Effector memory CD8-positive, alpha-beta T cell (primary cell): ENCODE results near the gene KRT6C.
"Not testable (repeated sequence)": the region's sequence is repeated elsewhere in the genome, so short reads cannot be mapped to it uniquely, and the experiment has no call there.

Experiments used
- ATAC-seq: fragments of 150-1000 bp; cut with Tn5 transposase; replicated peaks from 2 replicates; pipeline ENCODE4 v1.10.0; 2021; ENCODE audit warnings: mild to moderate bottlenecking, moderate library complexity
- DNase-seq, 3 experiments: peaks; one replicate each; pipeline ENCODE4 v3.0.0; 2021
- H3K27ac Mint-ChIP-seq, 2 donors: one replicate each; pipeline ENCODE4 v1.8.0; 2022; ENCODE audit warnings: mild to moderate bottlenecking in 2 of 2, mixed read lengths in 2 of 2, moderate library complexity in 2 of 2
- H3K27me3 Mint-ChIP-seq, 2 donors: one replicate each; pipeline ENCODE4 v1.8.0; 2022; ENCODE audit warnings: mixed read lengths in 2 of 2
- H3K36me3 Mint-ChIP-seq: one replicate; pipeline ENCODE4 v1.8.0; 2022; ENCODE audit warnings: mild to moderate bottlenecking, moderate library complexity, mixed read lengths; ENCODE audit not compliant: insufficient read depth
- H3K4me1 Mint-ChIP-seq, 2 donors: one replicate each; pipeline ENCODE4 v1.8.0; 2022; ENCODE audit warnings: low read depth in 2 of 2, mixed read lengths in 2 of 2
- H3K4me3 Mint-ChIP-seq, 2 donors: one replicate each; pipeline ENCODE4 v1.8.0; 2022; ENCODE audit warnings: mild to moderate bottlenecking in 2 of 2, mixed read lengths in 2 of 2, moderate library complexity in 2 of 2
- H3K9me3 Mint-ChIP-seq, 2 donors: one replicate each; pipeline ENCODE4 v1.8.0; 2022; ENCODE audit warnings: mixed read lengths in 2 of 2

The KRT6C gene

DNA sequence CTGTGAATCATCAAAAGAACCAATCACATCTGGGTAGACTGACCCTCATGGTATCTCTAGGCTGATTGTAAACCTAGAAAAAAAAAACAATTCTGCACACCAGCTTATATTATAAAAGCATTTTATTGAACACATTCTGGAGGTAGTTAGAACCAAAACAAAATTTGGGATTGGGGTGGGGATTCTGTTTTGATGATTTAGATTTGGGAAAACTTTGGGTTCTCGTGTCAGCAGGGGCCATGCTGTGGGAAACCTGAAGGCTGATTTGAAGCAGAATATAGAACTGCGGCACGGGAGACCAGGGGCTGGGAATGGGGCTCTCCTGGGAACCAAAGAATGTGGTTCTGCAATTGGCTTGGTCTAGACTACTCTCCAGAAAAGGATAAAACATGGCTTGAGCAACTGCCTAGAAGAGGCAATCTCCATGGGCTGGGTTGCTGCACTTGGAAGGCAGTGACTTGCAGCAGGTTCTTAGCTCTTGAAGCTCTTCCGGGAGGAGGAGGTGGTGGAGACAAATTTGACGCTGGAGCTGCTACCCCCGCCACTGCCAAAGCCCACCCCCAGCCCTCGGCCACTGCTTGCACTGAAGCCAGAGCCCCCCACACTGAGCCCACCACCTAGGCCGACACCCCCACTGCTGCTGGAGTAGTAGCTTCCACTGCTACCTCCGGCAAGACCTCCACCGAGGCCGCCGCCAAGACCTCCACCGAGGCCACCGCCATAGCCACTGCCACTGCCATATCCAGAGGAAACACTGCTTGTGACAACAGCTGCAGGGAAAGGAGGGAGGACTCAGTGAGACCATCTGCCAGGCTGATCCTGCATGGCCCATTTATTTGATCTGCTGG is 41.1 kb upstream of the KRT6C start:
- H3K36me3 Mint-ChIP-seq = no peaks in the 10 kb centered on the region
- H3K4me1 Mint-ChIP-seq = no peaks in the 10 kb centered on the region
- no peaks in the 10 kb centered on the region for H3K9me3 Mint-ChIP-seq
- ATAC-seq (no peak), DNase-seq (no peak)
- H3K27me3 Mint-ChIP-seq = peaks cover 0 to 51% of the 10 kb centered on the region in 2 donors
- H3K27ac Mint-ChIP-seq = no peak overlapping the region
- no peak overlapping the region for H3K4me3 Mint-ChIP-seq

DNA sequence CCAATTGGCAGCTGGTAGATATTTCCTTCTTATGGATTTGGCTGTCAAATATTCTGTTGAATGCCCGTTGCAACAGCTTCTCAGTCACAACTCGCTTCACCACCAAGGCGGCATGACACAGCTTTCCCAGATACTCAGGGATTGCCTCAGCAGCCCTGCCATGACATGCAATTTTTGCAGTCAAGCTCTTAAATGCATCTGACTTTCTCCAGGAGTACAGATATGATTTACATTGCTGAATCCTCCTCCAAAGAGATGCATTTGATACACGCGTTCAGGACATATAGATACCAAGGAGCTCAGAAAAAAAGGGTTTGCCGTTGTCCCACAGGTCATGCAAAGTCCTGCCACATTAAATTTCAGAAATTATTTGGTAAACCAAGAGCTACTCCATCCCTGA is 40.1 kb upstream of the KRT6C start:
- Mint-ChIP-seq H3K27me3 (peaks cover 0 to 55% of the 10 kb centered on the region in 2 donors), H3K27ac (no peak overlapping the region), H3K9me3 (no peaks in the 10 kb centered on the region), H3K4me1 (no peaks in the 10 kb centered on the region), H3K36me3 (no peaks in the 10 kb centered on the region), H3K4me3 (no peak overlapping the region)
- ATAC-seq (no peak), DNase-seq (no peak)

DNA sequence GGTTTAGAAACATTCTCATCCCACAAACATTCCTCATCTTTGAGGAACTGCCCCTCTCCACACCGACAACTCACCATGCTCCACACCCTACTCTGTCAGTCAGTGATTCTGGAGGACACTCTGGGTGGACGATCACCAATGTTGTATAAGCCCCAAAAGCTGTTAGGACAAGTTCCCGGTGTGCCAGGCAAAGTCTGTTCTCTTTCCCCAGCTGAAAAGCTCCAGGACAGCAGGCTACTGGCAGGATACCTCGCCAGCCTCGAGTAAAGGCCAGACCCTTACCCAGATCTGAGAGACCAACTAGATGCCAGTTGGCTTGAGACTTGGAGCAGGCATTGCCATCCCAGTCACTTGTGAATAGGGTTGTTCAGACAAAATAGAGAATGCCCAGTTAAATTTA is 34.6 kb upstream of the KRT6C start:
- DNase-seq (no peak), ATAC-seq (no peak)
- Mint-ChIP-seq H3K9me3 (no peaks in the 10 kb centered on the region), H3K27ac (peak overlapping the region in 1 of 2 donors; percentile 48), H3K36me3 (no peaks in the 10 kb centered on the region), H3K4me3 (no peak overlapping the region), H3K4me1 (peaks cover 3 to 8% of the 10 kb centered on the region in 2 donors), H3K27me3 (peaks cover 19 to 60% of the 10 kb centered on the region in 2 donors)

DNA sequence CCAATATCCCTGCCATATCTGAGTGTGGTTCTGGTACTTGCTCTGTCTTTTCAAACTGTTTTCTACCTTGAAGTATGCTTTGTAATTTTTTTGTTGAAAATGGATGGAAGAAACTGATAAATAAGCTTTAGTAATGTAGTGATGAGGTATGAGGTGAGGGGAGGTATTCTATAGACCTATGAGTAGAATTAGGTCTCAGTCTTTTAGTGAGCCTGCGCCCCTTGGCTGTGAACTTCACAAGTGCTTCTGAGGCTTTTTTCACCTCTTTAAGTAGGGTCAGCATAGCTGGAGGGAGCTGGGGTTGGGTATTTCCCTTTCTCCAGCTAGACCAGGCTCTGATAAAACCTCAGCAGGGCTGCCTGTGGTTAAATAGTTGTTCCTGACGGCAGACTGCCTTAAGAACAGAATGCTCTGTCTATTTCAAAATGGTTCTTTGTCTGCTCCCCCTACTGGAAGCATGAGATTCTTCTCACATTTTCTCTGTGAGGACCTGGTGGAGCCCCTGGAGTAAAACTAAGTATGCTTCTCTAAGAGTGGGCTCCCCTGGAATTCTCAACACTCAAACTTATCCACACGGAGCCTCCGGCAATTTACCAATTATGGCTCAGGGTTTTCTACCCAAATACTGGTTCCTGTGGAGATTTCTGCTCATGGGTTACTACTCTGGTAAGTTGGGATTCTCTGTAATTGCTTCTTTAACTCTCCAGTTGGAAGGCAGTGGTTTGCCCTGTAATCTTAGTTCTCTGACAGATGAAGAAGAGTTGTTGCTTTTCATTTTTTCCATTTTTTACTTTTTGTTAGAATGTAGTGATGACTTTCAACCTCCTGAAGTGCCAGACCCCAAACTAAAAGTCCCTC is 33.5 kb upstream of the KRT6C start:
- Mint-ChIP-seq H3K4me3 (no peak overlapping the region), H3K27me3 (peaks cover 19 to 53% of the 10 kb centered on the region in 2 donors), H3K27ac (no peak overlapping the region), H3K9me3 (no peaks in the 10 kb centered on the region), H3K36me3 (no peaks in the 10 kb centered on the region), H3K4me1 (peaks cover 3 to 8% of the 10 kb centered on the region in 2 donors)
- ATAC-seq (peak; percentile 69), DNase-seq (peak in 1 of 3 experiments; percentile 12)

DNA sequence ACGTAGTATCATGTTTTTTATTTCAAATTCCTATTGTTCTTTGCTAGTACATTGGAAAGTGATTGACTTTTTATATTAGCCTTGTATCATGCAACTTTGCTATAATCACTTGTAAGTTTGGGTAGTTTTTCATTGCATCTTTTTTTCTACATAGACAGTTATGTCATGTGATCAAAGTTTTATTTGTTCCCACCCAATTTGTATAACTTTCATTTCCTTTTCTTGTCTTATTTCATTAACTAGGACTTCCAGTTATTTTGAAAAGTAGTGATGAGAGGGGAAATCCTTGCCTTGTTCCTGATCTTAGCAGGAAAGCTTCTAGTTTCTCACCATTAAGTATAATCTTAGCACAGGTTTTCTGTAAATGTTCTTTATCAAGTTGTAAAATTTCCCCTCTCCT is 29.3 kb upstream of the KRT6C start:
- peaks cover 21 to 41% of the 10 kb centered on the region in 2 donors for H3K27me3 Mint-ChIP-seq

DNA sequence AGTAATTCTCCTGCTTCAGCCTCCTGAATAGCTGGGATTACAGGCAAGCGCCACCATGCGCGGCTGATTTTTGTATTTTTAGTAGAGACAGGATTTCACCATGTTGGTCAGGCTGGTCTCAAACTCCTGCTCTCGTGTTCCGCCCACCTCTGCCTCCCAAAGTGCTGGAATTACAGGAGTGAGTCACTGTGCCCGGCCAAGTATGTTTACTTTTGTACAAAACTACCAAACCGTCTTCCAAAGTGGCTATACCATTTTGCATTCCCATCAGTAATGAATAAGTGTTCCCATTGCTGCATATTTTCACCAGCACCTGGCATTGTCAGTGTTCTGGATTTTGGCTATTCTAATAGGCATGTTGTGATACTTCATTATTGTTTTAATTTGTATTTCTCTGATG is 27.9 kb upstream of the KRT6C start:
- no peak overlapping the region for H3K4me3 Mint-ChIP-seq
- H3K27ac Mint-ChIP-seq = no peak overlapping the region
- no peaks in the 10 kb centered on the region for H3K4me1 Mint-ChIP-seq
- peaks cover 14 to 41% of the 10 kb centered on the region in 2 donors for H3K27me3 Mint-ChIP-seq
- DNase-seq = no peak
- no peaks in the 10 kb centered on the region for H3K36me3 Mint-ChIP-seq
- no peaks in the 10 kb centered on the region for H3K9me3 Mint-ChIP-seq
- no peak for ATAC-seq

More for the DNA sequence above, 29.3 kb upstream of the KRT6C start:
- Mint-ChIP-seq H3K36me3 (no peaks in the 10 kb centered on the region), H3K4me3 (no peak overlapping the region), H3K27ac (no peak overlapping the region), H3K9me3 (no peaks in the 10 kb centered on the region), H3K4me1 (peaks cover 3 to 8% of the 10 kb centered on the region in 2 donors)
- ATAC-seq = no peak
- DNase-seq = no peak

DNA sequence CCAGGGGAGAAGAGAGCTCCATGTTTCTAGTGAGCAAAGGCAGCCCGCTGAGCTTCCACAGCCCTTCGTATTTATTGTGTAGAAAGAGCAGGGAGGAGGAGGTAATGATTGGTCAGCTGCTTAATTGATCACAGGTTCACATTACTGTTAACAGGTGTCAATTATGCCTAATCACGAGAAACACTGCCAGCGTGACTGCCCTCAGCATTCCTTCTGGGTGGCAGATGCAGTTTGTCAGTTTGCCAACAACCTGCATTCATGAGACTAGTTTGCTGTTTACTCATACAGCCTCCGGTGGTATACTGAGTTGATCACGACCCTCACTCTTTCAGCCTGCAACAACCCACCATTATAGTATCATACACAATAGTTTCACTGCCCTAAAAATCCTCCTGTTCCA is 27.0 kb upstream of the KRT6C start:
- ATAC-seq, H3K27ac Mint-ChIP-seq, H3K4me1 Mint-ChIP-seq, H3K9me3 Mint-ChIP-seq, H3K36me3 Mint-ChIP-seq, DNase-seq, H3K4me3 Mint-ChIP-seq: not testable (repeated sequence)
- H3K27me3 Mint-ChIP-seq = peaks cover 12 to 41% of the 10 kb centered on the region in 2 donors

DNA sequence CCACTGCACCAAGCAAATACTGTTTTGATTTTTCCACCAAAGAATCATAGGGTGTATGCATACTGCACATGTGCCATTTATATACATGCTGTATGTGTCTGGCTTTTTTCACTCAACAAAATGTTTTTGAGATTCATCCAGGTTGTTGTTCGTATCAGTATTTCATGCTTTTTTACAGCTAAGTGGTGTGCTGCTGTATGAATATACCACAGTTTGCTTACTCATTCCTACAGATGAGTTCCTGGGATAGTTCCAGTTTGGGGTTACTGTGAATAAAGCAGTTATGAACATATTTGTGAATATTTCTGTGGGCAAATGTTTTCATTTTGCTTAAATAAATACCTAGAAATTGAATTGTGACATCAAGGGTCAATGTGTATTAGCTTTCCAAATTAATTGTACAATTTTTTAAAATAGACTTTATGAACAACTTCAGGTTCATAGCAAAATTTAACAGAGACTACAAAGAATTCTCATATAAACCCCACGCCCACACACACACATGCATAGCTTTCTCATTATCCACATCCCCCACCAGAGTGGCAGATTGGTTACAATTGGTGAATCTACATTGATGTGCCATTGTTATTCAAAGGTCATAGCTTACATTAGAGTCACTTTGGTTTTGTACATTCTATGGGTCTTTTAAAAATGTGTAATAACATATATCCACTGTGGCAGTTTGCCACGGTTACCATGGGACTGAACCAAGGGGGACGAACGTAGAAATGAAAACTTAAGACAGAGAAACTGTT is 26.4 kb upstream of the KRT6C start:
- no peaks in the 10 kb centered on the region for H3K36me3 Mint-ChIP-seq
- H3K9me3 Mint-ChIP-seq = no peaks in the 10 kb centered on the region
- peaks cover 12 to 46% of the 10 kb centered on the region in 2 donors for H3K27me3 Mint-ChIP-seq
- no peak for ATAC-seq
- no peak overlapping the region for H3K4me3 Mint-ChIP-seq
- peaks cover 4 to 5% of the 10 kb centered on the region in 2 donors for H3K4me1 Mint-ChIP-seq
- H3K27ac Mint-ChIP-seq = no peak overlapping the region
- no peak for DNase-seq

DNA sequence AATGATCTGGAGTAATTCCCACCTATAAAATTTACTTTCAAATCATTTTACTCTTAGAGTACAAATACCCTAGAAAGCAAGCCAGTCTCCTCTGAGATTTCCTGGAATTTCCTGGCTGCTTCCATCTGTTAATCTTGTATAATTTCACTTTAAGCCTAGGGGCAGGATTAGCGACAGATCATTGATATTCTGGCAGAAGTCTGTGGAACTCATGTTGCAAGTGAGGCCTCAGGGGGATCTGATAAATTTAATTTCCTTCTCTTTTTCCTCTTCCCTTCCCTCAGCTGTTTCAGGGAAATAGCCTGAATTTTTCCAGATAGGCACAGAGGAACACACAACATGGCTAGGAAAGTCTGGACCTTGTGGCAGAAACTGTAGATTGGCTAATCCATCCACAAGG is 25.3 kb upstream of the KRT6C start:
- Mint-ChIP-seq H3K36me3 (no peaks in the 10 kb centered on the region), H3K9me3 (no peaks in the 10 kb centered on the region), H3K4me1 (peaks cover 4 to 5% of the 10 kb centered on the region in 2 donors), H3K4me3 (no peak overlapping the region), H3K27ac (no peak overlapping the region), H3K27me3 (peaks cover 12 to 56% of the 10 kb centered on the region in 2 donors)
- ATAC-seq = no peak
- DNase-seq = no peak

DNA sequence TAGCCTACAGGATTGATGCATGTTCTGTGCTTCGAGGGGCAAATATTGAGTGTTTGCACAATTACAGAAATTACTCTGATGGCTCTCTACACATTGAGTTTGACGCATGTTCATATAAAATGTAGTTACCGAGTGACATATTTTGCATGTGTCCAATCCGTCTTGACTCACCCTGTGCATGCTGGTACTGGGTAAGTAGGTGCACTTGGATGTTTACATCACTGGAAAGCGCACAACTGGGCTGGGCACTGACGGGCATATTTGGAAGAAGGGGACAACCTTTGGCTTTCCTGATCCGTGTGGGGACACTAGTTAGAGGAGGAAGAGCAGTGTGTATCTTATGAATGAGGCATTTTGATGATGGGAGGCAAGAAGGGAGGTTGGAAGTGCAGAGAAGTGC is 24.4 kb upstream of the KRT6C start:
- Mint-ChIP-seq H3K4me3 (no peak overlapping the region), H3K27me3 (peaks cover 12 to 66% of the 10 kb centered on the region in 2 donors), H3K27ac (no peak overlapping the region), H3K9me3 (no peaks in the 10 kb centered on the region), H3K36me3 (no peaks in the 10 kb centered on the region), H3K4me1 (peaks cover 4 to 5% of the 10 kb centered on the region in 2 donors)
- ATAC-seq (no peak), DNase-seq (no peak)

DNA sequence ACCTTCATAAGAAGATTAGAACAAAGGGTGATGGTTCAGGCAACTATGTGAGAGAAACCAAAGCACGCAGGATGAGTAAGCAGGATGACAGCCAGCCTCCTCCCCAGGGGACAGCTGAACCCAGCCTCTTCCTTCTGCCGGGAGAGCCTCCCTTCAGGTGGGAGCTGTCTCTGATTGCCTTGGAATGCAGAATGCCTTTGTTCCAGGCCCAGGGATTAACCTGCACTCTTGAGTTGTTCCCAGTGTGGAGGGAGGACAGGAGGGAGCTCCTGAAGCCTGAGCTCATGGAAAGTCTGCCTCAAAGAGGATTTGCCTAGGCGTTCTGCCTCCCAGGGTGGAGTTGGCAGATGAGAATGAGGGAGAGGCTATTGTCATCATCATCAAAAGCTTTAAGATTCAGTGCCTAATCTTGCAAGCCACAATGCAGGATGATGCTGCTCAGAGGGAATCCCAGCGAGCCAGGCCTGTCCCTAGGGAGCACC is 23.0 kb upstream of the KRT6C start:
- no peak overlapping the region for H3K27ac Mint-ChIP-seq
- peaks cover 20 to 75% of the 10 kb centered on the region in 2 donors for H3K27me3 Mint-ChIP-seq
- H3K36me3 Mint-ChIP-seq = peaks cover under 1% of the 10 kb centered on the region
- H3K4me1 Mint-ChIP-seq = peaks cover 4 to 5% of the 10 kb centered on the region in 2 donors
- DNase-seq (no peak), ATAC-seq (no peak)
- H3K9me3 Mint-ChIP-seq = no peaks in the 10 kb centered on the region
- H3K4me3 Mint-ChIP-seq = no peak overlapping the region

DNA sequence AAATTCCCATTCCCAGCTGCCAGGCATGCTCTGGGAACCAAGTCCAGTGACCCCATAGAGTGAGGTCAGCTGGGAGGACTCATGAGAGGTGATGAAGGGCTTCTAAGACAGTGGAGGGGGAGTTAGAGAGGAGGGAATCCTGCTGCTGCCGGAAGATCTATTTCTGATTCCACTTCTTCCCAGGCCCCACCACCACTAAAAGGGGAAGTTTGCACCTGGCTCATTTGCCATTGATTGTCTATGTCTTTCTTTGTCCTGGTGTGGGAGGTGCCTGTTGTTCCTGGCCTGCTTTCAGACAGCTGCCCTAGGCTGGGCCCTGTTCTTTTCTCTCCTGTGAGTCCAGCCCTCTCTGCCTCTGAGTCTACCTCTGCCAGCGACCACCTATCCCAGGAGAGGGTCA is 22.4 kb upstream of the KRT6C start:
- ATAC-seq (no peak), DNase-seq (no peak)
- Mint-ChIP-seq H3K27me3 (peaks cover 25 to 79% of the 10 kb centered on the region in 2 donors), H3K4me3 (no peak overlapping the region), H3K27ac (no peak overlapping the region), H3K9me3 (no peaks in the 10 kb centered on the region), H3K4me1 (peaks cover 4 to 5% of the 10 kb centered on the region in 2 donors), H3K36me3 (peaks cover 3% of the 10 kb centered on the region)

DNA sequence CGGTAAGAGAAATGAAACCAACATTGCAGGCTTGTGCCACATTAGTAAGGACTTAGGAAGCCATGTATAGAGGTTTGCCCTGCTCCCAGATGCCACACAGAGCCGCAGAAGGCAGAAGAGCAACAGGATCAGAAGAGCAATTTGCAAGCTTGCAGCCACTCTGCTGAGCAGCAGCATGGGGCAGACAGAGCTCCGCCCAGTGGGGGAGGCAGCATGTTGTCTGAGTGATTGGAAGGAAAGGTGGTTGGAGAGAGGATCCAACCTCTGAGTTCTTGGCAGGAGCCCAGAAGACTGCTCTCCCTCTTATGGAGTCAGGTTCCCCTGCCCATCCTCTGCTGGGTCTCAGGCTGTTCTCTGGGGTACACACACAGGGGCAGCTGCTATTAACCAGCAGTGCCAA is 21.8 kb upstream of the KRT6C start:
- peaks cover 4 to 5% of the 10 kb centered on the region in 2 donors for H3K4me1 Mint-ChIP-seq
- DNase-seq (no peak), ATAC-seq (no peak)
- H3K27me3 Mint-ChIP-seq = peaks cover 28 to 85% of the 10 kb centered on the region in 2 donors
- H3K27ac Mint-ChIP-seq = no peak overlapping the region
- H3K36me3 Mint-ChIP-seq = peaks cover 3% of the 10 kb centered on the region
- H3K4me3 Mint-ChIP-seq = no peak overlapping the region
- H3K9me3 Mint-ChIP-seq = no peaks in the 10 kb centered on the region
